ENCODE results near the gene FAIM2. TPM values are rescaled to one million over a fixed set of nuclear protein-coding genes. Genes with fewer than 3 reads are reported as not detected.

Gene FAIM2
- total and polyA plus RNA-seq, 9 of the 15 experiments (the other 6 are each of a cell fraction or from before 2014, with no cell fraction given) = 0.01 to 0.10 TPM; not detected in 7

GRCh38 chr12:49942921-49943624 lies 39.4 kb upstream of the FAIM2 start:
- intact Hi-C loops (cut with micrococcal nuclease) = no loop called here
- in situ Hi-C loops (cut with MboI) = no loop called here
- CTCF ChIA-PET (ENCODE audit: low intra/inter-chr PET ratio) = no interaction called here

GRCh38 chr12:49942512-49942893 lies 38.8 kb upstream of the FAIM2 start:
- FAIRE-seq (no peak), DNase-seq (ENCODE audit: extremely low read depth in 1 of 4, low spot score in 3 of 4) (no peak), ATAC-seq (no peak)
- no peaks in the 10 kb centered on the region for H3K27me3 ChIP-seq (ENCODE audit: control insufficient read depth in 2 of 2, insufficient read depth in 2 of 2, low read length in 2 of 2)
- H3K9me3 ChIP-seq (replicated peaks; ENCODE audit: control insufficient read depth, insufficient read depth, low read depth, low read length) = no peaks in the 10 kb centered on the region
- no peak overlapping the region for H3K4me2 ChIP-seq (ENCODE audit: insufficient read depth, low read length)
- intact Hi-C loops (cut with micrococcal nuclease) (no loop called here), in situ Hi-C loops (cut with MboI) (no loop called here)
- H3K79me2 ChIP-seq (ENCODE audit: control insufficient read depth, insufficient read depth, low read length) = no peaks in the 10 kb centered on the region
- WGBS (ENCODE audit: insufficient coverage, low coverage, missing lambda C conversion rate) = 76% methylated on average over 3 of the region's 3 CpGs
- peak overlapping the region in 1 of 2 experiments; percentile 49; a peak in 1 of 4 replicates for H3K9ac ChIP-seq (ENCODE audit: insufficient read depth in 1 of 2, low read depth in 2 of 2, low read length in 2 of 2)
- BruUV-seq (replicated peaks) = no TSS peak
- CTCF ChIA-PET (ENCODE audit: low intra/inter-chr PET ratio) = no interaction called here
- no peaks in the 10 kb centered on the region for H4K20me1 ChIP-seq (replicated peaks; ENCODE audit: control insufficient read depth, insufficient read depth, low read length)
- no peaks in the 10 kb centered on the region for H3K9me1 ChIP-seq (ENCODE audit: control insufficient read depth, insufficient read depth, low read length)
- H3K27ac ChIP-seq (ENCODE audit: extremely low read depth, low read depth, low read length) = no peak overlapping the region
- H3K4me1 ChIP-seq (replicated peaks in 1 of 2; ENCODE audit: control insufficient read depth in 2 of 2, insufficient read depth in 2 of 2, low read length in 2 of 2) = peaks cover 13 to 14% of the 10 kb centered on the region in 2 experiments; a peak in 4 of 5 replicates
- H2AFZ ChIP-seq (ENCODE audit: low read depth, low read length) = no peak overlapping the region
- H3K4me3 ChIP-seq = no peak overlapping the region
- no peaks in the 10 kb centered on the region for H3K36me3 ChIP-seq (ENCODE audit: control insufficient read depth, insufficient read depth, low read length)
- TF ChIP-seq TFAP4 (CRISPR knock-in tag; IDR thresholded peaks at IDR 0.05; ENCODE audit: borderline replicate concordance) = no peak
- peak; percentile 67 for TF ChIP-seq ZFP36 (IDR thresholded peaks at IDR 0.05; ENCODE audit: low read depth, low read length, partially characterized antibody)
- POLR2A ChIA-PET = interaction anchor here (0.5 to 1.5 kb wide), 10 partner anchors 10 to 1288 kb away, joined by 3 to 5 read pairs (median 3); no protein-coding TSS in a partner anchor

More at GRCh38 chr12:49942921-49943624, 39.4 kb upstream of the FAIM2 start:
- no peak for TF ChIP-seq ZNF224 (CRISPR knock-in tag; IDR thresholded peaks at IDR 0.05)
- Histone ChIP-seq H3K4me1 (replicated peaks in 1 of 2; ENCODE audit: control insufficient read depth in 2 of 2, insufficient read depth in 2 of 2, low read length in 2 of 2) (peaks cover 13 to 14% of the 10 kb centered on the region in 2 experiments; a peak in 4 of 5 replicates), H3K27me3 (ENCODE audit: control insufficient read depth in 2 of 2, insufficient read depth in 2 of 2, low read length in 2 of 2) (no peaks in the 10 kb centered on the region), H3K79me2 (ENCODE audit: control insufficient read depth, insufficient read depth, low read length) (no peaks in the 10 kb centered on the region), H4K20me1 (replicated peaks; ENCODE audit: control insufficient read depth, insufficient read depth, low read length) (no peaks in the 10 kb centered on the region), H3K9ac (ENCODE audit: insufficient read depth in 1 of 2, low read depth in 2 of 2, low read length in 2 of 2) (peak overlapping the region in 1 of 2 experiments; percentile 32; a peak in 2 of 4 replicates), H3K4me3 (no peak overlapping the region), H3K36me3 (ENCODE audit: control insufficient read depth, insufficient read depth, low read length) (no peaks in the 10 kb centered on the region), H2AFZ (ENCODE audit: low read depth, low read length) (no peak overlapping the region), H3K9me1 (ENCODE audit: control insufficient read depth, insufficient read depth, low read length) (no peaks in the 10 kb centered on the region), H3K4me2 (ENCODE audit: insufficient read depth, low read length) (no peak overlapping the region), H3K9me3 (replicated peaks; ENCODE audit: control insufficient read depth, insufficient read depth, low read depth, low read length) (no peaks in the 10 kb centered on the region), H3K27ac (ENCODE audit: extremely low read depth, low read depth, low read length) (no peak overlapping the region)
- ATAC-seq (no peak), DNase-seq (ENCODE audit: extremely low read depth in 1 of 4, low spot score in 3 of 4) (no peak), FAIRE-seq (no peak)
- no TSS peak for BruUV-seq (replicated peaks)
- POLR2A ChIA-PET = interaction anchor here (0.6 to 1.5 kb wide), 8 partner anchors 11 to 1287 kb away, joined by 3 to 4 read pairs (median 3); no protein-coding TSS in a partner anchor
- 46% methylated on average over 12 of the region's 14 CpGs for WGBS (ENCODE audit: insufficient coverage, low coverage, missing lambda C conversion rate)
